ENCODE measurements around the gene IRS1. TPM values are rescaled to one million over a fixed set of nuclear protein-coding genes. Genes with fewer than 3 reads are reported as not detected.
"Not testable (repeated sequence)": the region's sequence is repeated elsewhere in the genome, so short reads cannot be mapped to it uniquely, and the experiment has no call there.

The IRS1 gene
- total RNA-seq, 1 donor from 2014 or later = 17.8 TPM

GRCh38 chr2:226837787-226838603 lies 38.4 kb upstream of the IRS1 start:
- Histone ChIP-seq H3K9me3 (replicated peaks) (peaks cover 4% of the 10 kb centered on the region), H3K36me3 (no peaks in the 10 kb centered on the region), H3K27ac (replicated peaks) (no peak overlapping the region), H3K4me1 (peaks cover 32% of the 10 kb centered on the region), H3K27me3 (ENCODE audit: low read depth) (no peaks in the 10 kb centered on the region), H3K4me3 (no peak overlapping the region)
- TF ChIP-seq CTCF (IDR thresholded peaks at IDR 0.05; ENCODE audit: borderline replicate concordance) = no peak
- DNase-seq = no peak
- intact Hi-C loops (cut with micrococcal nuclease) = loop anchor here (10.0 kb wide), 1 partner anchor 147 kb away; no protein-coding TSS in a partner anchor

- Histone ChIP-seq H3K36me3 (no peaks in the 10 kb centered on the region), H3K27ac (replicated peaks) (no peak overlapping the region), H3K4me1 (peaks cover 32% of the 10 kb centered on the region), H3K9me3 (replicated peaks) (peaks cover 1% of the 10 kb centered on the region), H3K4me3 (peak overlapping the region; percentile 80), H3K27me3 (ENCODE audit: low read depth) (no peaks in the 10 kb centered on the region)
- no peak for DNase-seq
- no peak for TF ChIP-seq CTCF (IDR thresholded peaks at IDR 0.05; ENCODE audit: borderline replicate concordance)
- intact Hi-C loops (cut with micrococcal nuclease) = loop anchor here (10.0 kb wide), 1 partner anchor 147 kb away; no protein-coding TSS in a partner anchor
Observed at GRCh38 chr2:226837334-226837733, 37.7 kb upstream of the IRS1 start.

- Histone ChIP-seq H3K9me3 (replicated peaks) (no peaks in the 10 kb centered on the region), H3K4me3 (peak overlapping the region; percentile 80), H3K36me3 (no peaks in the 10 kb centered on the region), H3K27ac (replicated peaks) (peak overlapping the region; percentile 95), H3K4me1 (peaks cover 32% of the 10 kb centered on the region), H3K27me3 (ENCODE audit: low read depth) (no peaks in the 10 kb centered on the region)
- intact Hi-C loops (cut with micrococcal nuclease) = loop anchor here (10.0 kb wide), 1 partner anchor 148 kb away; no protein-coding TSS in a partner anchor
- TF ChIP-seq CTCF (IDR thresholded peaks at IDR 0.05; ENCODE audit: borderline replicate concordance) = no peak
- DNase-seq = no peak
Observed at GRCh38 chr2:226836548-226836885, 36.9 kb upstream of the IRS1 start.

GRCh38 chr2:226835796-226836547 lies 36.4 kb upstream of the IRS1 start, which contains the start of gene RHBDD1:
Gene RHBDD1 (plus strand): TSS chr2:226836054. CDS start chr2:226864694, 28,640 bp downstream.
- H3K27ac ChIP-seq (replicated peaks) = peak within 1 kb of the TSS; percentile 95
- peaks cover 32% of the 10 kb centered on the region for H3K4me1 ChIP-seq
- DNase-seq = peak; percentile 95
- no peak for TF ChIP-seq CTCF (IDR thresholded peaks at IDR 0.05; ENCODE audit: borderline replicate concordance)
- H3K27me3 ChIP-seq (ENCODE audit: low read depth) = no peaks in the 10 kb centered on the region
- intact Hi-C loops (cut with micrococcal nuclease) = loop anchor here (10.0 kb wide), 1 partner anchor 149 kb away; no protein-coding TSS in a partner anchor
- no peaks in the 10 kb centered on the region for H3K9me3 ChIP-seq (replicated peaks)
- peak within 1 kb of the TSS; percentile 80 for H3K4me3 ChIP-seq
- no peaks in the 10 kb centered on the region for H3K36me3 ChIP-seq

GRCh38 chr2:226835420-226835795 lies 35.8 kb upstream of the IRS1 start:
- Histone ChIP-seq H3K27me3 (ENCODE audit: low read depth) (no peaks in the 10 kb centered on the region), H3K9me3 (replicated peaks) (no peaks in the 10 kb centered on the region), H3K4me1 (peaks cover 32% of the 10 kb centered on the region), H3K4me3 (peak overlapping the region; percentile 80), H3K27ac (replicated peaks) (peak overlapping the region; percentile 95), H3K36me3 (no peaks in the 10 kb centered on the region)
- intact Hi-C loops (cut with micrococcal nuclease) = loop anchor here (10.0 kb wide), 1 partner anchor 149 kb away; no protein-coding TSS in a partner anchor
- DNase-seq = peak; percentile 23
- TF ChIP-seq CTCF (IDR thresholded peaks at IDR 0.05; ENCODE audit: borderline replicate concordance) = no peak

- Histone ChIP-seq H3K4me3 (peak overlapping the region; percentile 80), H3K27ac (replicated peaks) (peak overlapping the region; percentile 95), H3K4me1 (peaks cover 32% of the 10 kb centered on the region)
- H3K36me3 ChIP-seq; H3K9me3 ChIP-seq (replicated peaks); DNase-seq; H3K27me3 ChIP-seq (ENCODE audit: low read depth): not testable (repeated sequence)
- intact Hi-C loops (cut with micrococcal nuclease) = loop anchor here (10.0 kb wide), 1 partner anchor 150 kb away; no protein-coding TSS in a partner anchor
Observed at GRCh38 chr2:226834880-226835279, 35.3 kb upstream of the IRS1 start.

Measured in left ventricle myocardium inferior (tissue), 1 donor.